COLO668 (cell line): ENCODE data around the gene IGFBPL1.
"Not testable (repeated sequence)": the region's sequence is repeated elsewhere in the genome, so short reads cannot be mapped to it uniquely, and the experiment has no call there.

ENCODE experiments used
- DNase-seq: peaks from one replicate; lab custom pipeline; 2025; ENCODE audit not compliant: unreplicated experiment; lab: John Stamatoyannopoulos, UW

The IGFBPL1 gene

DNA sequence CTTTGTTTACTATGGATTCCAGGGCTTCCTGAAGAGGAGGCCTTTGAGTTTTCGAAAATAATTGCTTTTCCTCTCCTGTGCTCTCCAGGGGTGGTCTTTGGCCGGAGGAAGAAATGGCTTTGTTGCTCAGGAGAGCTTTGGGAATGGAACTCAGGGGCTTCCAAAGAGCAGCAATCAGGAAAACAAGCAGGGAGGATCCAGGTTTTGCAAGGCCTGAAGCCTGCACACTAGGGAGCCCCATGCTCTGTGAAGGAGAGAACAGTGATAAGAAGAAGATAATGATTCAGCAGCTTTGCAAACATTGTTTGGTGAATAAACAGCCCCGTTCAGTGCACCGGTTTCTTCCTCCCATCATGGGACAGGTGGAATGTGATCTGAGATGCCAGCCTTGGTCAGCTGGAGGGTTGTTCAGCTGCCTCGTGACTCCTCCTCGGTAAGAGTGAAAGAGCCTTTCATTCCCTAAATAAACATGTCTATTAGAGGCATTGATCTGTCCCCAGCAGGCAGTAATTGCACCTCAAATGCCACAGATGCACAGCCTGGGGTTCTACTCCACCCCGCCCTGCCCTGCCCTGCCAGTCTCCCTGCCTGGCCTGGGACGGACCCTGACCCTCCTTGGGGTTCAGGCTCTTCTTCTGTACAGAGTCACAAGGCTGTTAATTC lies 43.3 kb downstream of the IGFBPL1 start:
- DNase-seq = peak; percentile 70

DNA sequence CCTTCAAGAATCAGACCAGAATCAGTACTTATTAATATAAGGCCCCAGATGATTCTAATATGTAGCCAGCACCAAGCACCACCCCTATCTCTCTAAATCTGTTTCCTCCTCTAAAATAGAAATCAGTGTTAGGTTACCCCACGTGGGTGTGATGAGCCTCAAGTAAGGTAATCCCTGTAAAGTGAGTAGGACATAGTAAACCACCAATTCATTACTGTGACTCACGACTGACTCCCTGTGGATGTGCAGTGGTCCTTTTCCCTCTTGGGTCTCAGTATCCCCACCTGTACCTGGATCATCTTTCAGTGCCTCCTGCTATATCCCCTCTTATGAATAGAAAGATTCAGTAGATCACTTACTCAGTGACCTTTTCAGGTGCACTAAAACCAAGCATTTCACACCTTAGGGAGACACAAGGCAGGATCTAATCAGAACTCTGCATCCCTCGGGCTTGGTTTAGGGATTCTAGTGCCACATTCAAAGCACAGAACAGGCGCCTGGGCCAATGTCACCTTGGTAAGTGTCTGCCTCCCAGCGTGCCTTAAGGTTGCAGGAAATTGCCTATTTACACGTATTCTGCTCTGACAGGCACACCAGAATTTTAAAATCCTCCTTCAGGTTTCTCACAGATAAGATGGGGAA lies 43.9 kb downstream of the IGFBPL1 start:
- DNase-seq = peak; percentile 28

DNA sequence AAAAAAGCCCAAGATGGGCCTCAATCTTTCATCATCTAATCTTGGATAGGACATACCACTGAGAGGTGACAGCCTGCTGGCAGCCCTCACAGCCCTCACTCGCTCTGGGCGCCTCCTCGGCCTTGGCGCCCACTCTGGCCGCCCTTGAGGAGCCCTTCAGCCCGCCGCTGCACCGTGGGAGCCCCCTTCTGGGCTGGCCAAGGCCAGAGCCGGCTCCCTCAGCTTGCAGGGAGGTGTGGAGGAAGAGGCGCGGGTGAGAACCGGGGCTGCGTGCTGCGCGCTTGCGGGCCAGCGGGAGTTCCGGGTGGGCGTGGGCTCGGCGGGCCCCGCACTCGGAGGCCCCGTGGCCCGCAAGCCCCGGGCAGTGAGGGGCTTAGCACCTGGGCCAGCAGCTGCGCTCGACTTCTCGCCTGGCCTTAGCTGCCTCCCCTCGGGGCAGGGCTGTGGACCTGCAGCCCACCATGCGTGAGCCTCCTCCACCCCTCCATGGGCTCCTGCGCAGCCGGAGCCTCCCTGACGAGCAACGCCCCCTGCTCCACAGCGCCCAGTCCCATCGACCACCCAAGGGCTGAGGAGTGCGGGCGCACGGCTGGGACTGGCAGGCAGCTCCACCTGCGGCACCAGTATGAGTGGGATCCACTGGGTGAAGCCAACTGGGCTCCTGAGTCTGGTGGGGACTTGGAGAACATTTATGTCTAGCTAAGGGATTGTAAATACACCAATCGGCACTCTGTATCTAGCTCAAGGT lies 46.7 kb downstream of the IGFBPL1 start:
- DNase-seq = not testable (repeated sequence)

DNA sequence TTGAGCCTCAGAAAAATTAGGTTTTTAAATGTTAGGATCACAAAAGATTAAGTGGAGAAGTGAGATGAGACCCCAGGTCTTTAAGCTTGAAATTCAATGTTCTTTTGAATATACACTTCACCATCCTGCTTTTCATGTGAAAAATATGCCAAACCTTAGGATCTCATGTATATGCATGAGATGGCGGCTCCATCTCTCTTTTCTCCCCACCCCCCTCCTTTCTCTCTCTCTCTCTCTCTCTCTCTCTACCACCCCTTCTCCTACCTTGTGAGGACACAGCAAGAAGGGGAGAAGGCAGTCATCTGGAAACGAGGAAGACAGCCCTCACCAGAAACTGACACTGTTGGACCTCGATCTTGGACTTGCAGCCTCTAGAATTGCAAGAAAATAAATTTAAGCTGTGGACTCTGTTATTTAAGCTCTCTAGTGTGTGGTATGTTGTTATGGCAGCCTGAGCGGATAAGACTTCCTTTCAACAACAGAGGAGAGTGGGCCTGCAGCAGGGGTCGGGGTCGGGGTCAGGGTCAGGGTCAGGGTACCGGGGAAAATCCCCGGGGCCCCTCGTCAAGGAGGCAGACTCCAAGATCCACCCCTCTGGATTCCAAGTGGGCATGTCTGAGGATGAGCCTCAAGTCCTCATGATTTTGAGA lies 48.1 kb downstream of the IGFBPL1 start:
- DNase-seq = no peak

DNA sequence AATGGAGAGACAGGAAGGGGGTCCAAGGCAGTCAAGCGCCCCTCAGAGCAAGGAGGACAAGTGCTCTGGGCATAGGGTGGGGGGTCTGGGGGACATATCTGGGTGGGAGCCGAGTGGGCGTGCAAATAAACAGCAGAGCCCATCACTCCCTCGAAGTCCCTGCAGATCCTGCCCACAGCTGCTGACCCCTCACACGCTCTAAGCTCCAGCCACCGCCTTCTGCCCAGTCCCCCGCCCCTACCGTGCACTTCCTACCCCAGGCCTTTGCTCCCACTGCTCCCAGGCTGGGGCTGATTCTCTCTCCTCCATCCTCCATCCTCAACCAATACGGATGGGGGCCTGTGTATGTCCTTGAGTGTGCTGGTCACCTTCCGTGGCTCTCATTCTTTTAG lies 48.7 kb downstream of the IGFBPL1 start:
- no peak for DNase-seq

DNA sequence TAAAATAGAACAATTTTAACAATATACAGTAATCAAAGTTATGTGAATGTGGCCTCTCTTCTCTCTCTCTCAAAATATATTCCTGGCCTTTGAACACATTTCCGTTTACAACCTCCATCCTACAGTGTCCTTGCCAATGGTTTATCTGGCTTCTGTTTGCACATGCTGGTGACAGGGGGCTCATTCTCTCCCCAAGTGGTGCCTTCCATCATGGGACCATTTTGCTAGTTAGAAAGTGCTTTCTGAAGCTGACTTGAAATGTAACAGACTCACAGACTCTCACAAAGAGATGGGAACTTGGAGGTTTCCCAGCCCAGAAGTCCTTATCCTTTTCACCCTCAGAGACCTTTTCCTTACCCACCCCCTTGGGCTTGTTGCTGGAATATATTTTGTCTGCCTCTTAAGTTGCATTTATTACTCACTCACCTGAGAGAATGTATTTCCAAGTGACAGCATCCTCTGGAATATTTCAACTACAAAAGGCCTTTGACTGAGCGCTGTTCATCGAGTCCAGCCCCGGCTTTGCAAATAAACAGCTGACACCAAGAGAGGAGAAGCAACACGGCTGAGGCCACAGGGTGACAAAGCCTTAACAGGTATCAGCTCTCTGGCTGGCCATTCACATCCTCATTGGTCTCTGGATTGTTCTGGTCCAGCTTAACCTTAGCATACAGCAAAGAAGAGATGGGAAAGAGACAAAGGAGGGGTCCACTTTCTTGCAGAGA lies 49.2 kb downstream of the IGFBPL1 start:
- no peak for DNase-seq

DNA sequence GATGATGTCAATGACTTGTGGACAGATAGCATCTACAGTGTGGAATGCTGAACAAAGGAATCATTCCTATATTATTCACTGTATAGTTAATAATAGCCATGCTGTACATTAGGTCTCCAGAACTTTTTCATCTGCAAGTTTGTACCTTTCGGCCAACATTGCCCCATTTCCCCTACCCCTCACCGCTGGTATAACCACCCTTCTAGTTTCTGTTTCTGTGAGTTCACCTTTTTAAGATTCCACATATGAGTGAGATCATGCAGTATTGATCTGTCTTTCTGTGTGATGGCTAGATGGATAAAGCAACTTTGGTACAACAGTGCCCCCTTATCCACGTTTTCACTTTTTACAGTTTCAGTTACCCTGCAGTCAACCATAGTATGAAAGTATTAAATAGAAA lies 50.6 kb downstream of the IGFBPL1 start:
- DNase-seq = no peak

DNA sequence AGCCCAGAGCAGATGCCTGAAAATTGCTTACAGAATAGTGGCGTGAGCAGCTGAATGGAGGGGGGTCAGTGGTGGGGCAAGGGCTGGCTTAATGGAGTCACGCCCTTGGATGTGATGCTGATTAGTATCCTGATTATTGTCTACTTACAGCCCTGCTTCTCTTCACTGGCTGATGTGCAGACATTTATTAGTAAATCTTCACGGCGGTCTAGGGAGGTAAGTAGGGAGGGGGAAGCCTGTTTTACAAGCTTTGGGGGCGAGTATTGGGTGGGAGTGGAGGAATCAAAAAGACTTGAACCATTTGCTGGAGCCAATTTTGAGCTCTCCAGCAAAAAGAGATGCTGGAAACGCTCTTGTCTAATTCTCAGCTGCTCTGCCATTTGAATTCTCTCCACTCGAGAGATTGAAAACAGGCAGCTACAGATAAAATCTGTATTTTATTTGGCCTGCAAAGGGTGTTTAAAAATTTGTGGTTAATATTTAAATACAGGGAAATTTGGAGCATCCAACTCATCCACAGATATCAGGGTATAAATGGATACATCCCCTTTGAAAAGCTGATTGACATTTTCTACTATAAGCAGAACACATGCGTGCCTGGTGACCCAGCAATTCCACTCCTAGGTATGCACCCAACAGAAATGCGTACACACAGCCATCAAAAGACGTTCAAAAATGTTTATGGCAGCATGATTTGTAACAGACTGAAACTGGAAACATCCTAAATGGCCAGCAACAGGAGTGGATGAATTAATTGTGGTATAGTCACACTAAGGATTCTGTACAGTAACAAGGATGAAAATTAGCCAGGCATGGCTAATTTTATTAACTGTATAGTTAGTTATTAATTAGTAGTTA lies 51.3 kb downstream of the IGFBPL1 start:
- DNase-seq = no peak

DNA sequence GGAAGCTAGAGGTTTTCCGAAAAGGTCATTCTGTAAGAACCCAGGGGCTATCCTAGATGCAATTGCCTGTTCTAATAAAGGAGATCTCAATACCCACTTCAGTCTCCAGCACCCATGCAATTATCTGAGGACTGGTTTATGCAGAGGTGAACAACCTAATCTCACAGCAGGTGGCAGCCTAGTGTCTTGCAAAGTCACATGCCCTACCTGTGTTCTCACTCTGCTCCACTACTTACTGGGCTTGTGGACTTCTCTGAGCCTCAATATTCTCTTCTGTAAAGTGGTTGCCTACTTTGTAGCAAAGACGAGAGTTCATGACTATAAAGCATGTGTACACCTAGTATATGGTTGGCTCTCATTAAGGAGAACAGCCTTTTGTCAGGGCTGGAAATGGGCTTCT lies 52.8 kb downstream of the IGFBPL1 start:
- peak; percentile 63 for DNase-seq

DNA sequence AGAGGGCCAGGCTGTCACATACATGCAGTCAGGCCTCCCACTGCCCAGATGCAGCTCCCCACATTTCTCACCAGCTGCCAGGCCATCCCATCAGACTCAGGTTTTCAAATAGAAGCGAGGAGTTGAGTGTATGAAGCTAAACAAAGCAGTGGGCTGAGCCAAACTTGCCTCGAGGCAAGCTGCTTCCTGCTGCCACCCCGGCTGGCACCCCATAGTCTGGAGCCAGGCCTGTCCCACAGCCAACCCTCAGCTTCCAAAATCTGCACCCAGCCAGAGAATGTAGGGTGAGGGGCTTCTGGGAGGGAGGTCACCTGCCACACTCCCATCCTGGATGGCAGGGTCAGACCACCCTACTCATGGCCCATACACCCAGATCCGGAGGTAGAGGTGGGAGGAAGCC lies 54.1 kb downstream of the IGFBPL1 start:
- DNase-seq = no peak

DNA sequence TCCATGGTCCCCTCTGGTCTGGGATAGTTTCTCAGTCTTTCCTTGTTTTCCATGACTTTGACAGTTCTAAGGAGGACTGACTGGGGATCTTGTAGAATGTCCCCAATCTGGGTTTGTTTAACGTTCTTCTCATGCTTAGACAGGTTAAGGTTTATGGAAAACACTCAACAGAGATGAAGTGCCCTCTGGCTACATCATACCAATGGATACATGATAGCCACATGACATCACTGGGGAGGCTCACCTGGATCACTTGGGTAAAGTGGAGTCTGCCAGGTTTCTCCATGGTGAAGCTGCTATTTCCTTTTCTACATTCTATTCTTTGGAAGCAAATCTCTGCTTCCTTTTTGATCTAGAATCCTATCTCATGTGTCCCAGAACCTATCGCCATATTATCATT lies 55.5 kb downstream of the IGFBPL1 start:
- peak; percentile 17 for DNase-seq

DNA sequence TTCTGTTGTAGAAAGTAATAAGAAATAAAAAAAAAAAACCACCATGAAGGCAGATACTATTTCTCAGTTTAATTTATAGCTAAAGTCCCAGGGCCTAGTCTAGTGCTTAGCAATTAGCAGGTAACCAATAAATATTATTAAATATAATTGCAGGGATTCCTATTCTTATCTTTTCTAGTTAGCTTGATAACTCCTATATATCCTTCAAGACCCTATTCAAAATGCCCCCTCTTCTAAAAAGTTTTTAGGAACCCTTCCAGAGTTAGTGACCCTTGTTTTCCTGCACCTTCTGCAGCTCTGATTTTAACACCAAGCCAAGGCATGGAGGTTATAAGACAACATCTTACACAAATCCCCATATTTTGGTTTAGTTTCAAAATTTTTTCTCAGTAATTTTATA lies 56.4 kb downstream of the IGFBPL1 start:
- no peak for DNase-seq

DNA sequence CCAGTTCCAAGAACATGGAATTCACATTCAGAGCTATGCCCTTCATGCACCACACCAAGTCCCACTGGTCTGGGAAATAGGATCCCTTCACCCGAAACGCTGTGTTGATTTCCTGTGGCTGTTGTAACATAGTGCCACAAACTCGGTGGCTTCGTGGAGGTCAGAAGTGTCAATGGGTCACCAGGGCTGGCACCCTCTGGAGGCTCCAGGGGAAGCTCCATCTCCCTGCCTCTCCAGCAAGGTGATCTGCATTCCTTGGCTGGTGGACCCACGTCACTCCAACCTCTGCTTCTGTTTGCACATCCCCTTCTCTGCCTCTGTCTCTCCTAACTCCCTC lies 60.7 kb downstream of the IGFBPL1 start:
- DNase-seq = no peak

DNA sequence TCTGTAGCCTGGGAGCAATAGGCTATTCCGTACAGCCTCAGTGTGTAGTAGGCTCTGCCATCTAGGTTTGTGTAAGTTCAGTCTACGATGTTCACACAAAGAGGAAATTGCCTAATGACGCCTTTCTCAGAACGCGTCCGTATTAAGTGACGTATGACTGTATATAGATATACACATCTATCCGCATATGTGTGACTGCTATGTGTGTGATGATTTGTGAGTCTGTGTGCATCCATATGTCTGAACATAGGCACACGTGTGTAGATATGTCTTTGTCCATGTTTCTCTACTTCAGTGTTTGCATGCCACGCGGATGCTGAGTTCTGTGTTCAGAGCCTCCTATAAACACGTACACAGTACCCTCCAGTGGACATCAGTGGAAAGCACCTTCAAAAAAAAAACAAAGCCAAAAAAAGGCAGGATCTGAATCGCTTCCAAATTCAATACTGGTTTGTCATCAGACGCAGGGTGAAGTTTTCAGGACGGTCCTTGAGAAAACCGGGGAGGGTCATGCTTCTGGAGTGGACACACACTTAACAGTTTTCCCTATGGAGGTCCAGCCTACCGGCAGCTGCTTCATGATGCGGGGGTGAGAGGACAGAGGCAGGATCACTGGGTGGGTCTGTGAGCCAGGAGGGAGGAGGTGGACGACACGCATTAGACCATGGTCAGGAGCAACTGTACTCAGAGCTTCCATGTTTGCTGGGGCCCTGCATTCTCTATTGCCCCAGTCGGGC lies 61.2 kb downstream of the IGFBPL1 start:
- peak; percentile 51 for DNase-seq

DNA sequence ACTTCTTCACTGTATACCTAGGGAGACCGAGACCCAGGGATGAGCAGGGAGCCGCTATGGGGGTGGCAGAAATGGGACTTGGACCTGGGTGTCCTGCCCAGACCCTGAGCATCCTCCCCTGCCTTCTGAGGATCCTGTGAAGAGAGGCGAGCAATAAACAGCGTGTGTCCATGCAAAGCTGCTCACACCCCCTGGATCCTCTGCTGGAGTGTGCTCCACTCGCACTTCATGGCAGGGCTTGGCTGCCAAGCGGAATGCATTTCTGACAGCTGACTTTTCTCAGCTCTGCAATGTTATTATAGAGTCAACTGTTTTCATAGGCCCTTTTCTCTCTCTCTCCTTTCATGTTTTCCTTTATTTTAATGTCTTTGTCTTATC lies 62.8 kb downstream of the IGFBPL1 start:
- no peak for DNase-seq

DNA sequence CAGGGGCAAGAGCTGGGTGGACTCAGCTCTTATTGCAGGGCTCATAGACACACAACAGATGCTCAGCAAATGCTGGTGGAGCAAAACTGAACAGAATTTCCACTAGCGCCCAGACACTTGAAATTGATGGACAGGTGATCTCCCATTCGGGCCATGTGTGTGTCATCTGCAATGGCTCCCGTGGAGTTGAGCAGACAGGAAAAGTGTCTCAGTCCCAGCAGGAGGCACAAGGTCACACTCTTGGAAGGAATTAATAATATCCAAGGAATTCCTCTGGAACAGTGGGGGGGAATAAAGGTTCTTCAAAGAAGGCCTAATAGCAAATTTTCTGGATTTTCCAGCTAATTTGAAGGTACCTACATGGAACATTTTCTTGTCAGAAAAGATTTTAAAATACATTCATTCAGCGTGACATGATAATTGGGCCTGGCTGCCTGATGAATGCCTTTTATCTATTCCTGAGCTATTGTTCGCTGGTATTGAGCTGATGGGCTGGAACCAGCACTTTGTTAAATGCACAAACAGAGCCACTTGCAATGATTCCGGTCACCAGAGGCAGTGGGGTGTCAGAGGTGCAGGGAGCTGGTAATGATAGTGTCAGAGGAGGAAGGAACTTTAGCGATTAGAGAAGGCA lies 63.3 kb downstream of the IGFBPL1 start:
- no peak for DNase-seq

DNA sequence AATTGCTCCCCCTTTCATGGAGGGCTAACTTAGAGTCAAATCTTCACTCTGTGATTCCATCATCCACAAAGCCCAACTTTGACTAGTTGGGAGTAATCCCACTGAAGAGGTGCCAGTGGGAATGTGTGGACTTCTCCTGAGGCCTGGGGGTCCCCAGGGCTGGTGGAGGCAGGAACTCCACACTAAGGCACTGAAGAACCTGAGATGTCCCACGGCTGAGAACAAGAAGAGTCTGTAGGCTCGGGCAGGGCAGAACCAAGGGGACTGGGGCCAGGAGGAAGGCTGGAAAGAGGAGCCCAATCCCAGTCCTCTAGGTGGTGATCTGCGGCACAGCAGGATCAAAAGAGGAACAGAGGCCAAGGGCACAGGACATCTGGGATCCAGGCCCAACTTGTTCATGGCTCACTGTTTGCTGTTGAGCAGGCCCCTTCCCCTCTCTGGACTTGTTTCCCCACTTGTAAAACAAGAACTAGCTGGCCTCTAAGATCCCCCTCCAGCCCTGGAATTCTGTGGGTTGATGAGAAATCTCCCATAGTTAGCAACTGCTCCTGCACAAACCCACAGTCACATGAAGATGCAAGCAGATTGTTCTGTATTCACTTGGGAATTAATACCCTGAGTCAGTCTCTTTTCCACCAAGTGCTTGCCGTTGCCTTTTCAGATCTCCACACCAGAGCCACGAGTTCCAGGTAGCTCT lies 64.4 kb downstream of the IGFBPL1 start:
- DNase-seq = no peak

DNA sequence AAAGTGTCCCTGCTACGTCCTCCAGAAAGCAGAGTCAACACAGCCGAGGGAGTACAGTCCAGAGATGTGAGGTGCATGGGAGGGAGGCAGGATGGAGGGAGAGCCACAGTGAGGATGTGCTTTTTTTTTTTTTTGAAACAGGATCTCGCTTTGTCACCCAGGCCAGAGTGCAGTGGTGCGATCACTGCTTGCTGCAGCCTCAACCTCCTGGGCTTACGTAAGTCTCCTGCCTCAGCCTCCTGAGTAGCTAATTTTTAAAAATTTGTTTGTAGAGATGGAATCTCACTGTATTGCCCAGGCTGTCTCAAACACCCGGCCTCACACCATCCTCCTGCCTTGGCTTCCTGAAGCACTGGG lies 65.0 kb downstream of the IGFBPL1 start:
- no peak for DNase-seq
